HG02763 (cell line): ENCODE results near the gene XXYLT1.

Experiments
- ATAC-seq: cut with Tn5 transposase; IDR thresholded peaks from one replicate; pipeline ENCODE4 v1.9.1; 2021; ENCODE audit warnings: mild to moderate bottlenecking, moderate library complexity; ENCODE audit not compliant: unreplicated experiment

XXYLT1 gene

DNA sequence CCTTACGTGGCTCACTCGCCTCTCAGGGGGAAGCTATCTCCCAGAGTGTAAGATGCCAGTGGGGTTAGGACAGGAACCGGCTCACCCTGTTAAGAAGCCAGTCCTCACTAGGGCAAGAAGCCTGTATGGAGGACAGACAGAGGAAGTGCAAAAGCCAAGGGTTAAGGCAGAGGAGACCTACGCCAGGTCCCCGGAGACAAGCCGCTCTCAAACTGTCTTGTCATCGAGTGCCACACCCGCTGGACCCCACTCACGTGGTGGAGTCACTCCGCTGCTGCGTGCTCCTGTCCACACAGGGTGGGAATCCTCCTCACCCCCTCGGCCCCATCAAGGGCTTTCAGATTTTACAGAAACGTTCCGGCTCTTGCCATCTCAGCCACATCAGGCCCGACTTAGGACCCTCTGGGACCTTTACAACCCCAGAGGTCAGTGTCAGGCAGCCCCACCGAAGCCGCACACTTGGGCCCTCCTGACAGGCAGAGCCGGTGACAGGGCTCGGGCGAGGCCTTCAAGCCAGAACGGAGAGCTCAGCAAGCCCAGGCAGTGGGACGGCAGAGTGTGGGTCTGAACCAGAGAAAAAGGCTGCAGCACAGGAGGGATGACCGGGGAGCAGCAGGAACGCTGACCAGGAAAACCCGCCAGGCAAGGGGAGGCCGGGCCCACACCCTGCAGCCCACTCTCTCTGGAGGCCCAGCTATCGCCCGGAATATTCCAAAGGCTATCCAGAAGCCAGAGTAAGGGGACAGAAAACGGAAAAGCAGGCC lies 61.7 kb downstream of the XXYLT1 start:
- no peak for ATAC-seq

DNA sequence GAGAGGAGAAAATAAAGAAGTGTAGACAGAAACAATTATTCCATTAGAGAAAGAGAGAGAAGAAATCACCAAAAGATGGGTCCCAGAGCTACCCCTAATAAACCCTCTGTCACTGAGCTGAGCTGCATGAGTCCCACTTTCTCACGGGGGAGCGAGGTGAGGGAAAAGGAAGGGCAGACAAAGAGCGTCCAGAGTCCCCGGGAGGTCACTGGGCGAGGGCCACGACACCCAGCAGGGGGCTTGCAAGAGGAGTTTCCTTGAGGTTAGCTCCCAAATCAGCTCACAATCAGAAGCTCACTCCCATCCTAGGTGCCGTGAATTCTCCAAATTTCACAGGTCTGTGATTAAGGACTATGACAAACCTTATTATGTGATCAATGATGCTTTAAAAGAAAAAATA lies 62.3 kb downstream of the XXYLT1 start:
- no peak for ATAC-seq

DNA sequence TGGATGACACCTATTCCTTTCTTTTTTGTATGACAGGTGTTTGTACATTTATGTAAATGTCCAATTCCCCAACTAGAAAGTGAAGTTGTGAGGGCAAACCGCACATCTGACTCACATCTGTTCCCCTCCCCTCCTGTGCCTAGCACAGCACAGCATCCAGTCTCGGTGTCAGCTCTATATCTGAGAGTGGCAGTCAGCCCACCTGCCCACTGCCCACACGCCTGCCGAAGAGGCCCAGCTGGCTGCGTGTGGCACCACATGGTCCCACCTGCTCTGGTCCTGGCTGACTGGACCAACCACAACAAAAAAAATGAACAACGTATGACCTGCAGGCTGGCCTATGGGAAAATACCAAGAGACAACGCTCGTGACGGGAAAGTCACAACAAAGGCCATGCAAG lies 62.8 kb downstream of the XXYLT1 start:
- ATAC-seq: peak; percentile 87

DNA sequence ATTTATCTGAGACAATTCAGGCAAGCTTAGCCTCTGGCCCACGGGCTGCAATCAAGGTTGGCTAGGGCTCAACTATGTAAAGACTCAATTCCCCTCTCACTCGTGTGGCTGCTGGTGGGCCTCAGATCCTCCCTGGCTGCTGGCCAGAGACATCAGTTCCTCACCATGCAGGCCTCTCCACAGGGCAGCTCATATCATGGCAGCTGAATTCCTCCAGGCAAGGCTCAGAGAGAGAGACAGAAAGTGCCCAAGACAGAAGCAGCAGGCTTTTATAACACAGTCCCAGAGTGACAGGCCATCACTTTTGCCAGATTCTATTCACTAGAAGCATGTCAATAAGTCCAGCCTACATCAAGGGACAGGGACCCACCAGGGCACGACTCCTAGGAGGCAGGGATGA lies 63.2 kb downstream of the XXYLT1 start:
- peak; percentile 24 for ATAC-seq

DNA sequence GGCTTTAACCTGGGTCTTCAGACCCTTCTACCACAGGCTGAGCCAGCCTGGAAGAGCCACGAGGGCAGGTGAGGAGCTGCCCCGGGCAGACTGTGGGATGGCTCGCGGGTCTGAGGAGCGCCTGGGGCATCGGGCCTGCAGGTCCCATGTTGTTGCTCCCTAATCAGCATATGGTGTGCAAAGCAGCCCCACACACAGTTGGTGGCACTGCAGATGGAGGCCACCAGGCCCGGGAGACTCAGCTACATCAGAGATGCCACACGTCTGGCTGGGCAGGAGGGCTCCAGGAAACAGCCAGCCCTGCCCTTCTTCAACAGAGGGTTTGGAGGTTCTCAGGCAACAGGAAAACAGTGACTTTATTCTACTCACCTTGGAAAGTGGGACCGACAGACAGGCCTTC lies 63.9 kb downstream of the XXYLT1 start:
- no peak for ATAC-seq

DNA sequence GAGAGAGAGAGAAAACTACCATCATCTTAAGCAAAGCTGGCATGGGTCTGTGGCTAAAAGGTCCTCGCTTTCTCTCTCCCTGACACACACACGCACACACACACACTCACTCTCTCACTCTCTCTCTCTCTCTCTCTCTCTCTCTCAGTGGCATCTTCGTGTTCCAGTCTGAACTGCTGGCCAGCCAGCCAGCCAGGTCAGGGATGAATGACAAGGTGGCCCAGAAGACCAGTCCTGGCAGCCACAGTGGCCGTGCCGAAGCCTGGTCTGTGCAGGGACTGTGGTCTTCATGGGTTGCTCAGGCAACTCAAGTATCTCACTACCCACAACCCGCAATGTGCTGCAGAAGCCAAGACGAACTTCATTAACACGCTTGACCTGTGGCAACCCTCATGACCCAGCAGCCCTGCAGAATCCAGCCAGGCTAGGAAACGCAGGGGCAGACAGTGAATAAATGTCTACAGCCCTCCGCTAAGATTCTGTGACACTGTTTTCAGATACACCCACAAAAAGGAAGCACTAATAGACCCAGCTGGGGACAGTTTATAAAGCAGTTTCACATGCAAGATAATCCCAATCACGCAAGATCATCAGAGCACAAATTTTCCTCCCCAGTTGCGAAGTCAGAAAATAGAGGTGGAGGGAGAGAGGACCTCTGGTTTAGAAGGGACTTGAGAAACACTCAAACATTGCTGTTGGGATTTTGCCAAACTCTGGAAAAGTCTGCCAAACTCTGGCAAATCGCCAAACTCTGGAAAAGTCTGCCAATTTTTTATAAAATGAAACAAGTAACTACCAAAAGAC lies 66.4 kb downstream of the XXYLT1 start:
- ATAC-seq: no peak

DNA sequence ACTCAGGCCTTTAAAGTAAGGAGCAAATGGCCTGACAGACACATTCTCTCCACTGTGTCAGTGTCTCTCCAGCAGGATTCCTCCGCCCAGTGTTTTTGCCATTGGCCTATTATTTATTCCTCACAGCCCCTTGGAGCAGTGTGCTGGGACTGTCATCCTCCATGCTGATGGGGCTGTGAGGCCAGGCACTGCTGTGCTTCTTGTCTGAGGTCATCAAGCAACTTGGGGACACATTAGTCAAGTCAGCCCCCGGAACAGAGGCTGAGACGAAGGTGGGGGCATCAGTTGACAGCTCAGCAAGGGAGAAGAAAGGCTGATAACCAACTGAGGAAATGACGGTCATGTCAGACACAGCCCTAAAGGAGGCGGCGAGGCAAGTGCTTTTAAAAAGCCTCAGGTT lies 67.4 kb downstream of the XXYLT1 start:
- no peak for ATAC-seq

DNA sequence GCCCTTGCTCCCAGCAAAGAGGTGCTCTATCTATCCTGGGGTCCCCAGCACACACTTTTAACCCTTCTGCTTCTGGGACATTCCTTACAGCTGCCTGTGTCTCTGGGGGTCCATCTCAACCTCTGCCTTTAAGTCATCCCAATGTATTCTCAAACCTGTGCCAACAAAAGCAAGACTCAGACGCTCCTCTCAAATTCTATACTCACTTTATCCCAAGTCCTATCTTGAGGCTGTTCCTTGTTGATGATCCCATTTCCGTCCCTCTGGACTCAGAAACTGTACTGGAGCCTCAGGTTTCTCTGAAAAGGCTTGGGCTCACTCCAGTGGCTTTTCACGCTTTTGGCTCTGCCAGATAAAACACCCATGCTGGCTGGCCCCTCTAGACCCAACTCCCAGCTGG lies 69.7 kb downstream of the XXYLT1 start:
- no peak for ATAC-seq

DNA sequence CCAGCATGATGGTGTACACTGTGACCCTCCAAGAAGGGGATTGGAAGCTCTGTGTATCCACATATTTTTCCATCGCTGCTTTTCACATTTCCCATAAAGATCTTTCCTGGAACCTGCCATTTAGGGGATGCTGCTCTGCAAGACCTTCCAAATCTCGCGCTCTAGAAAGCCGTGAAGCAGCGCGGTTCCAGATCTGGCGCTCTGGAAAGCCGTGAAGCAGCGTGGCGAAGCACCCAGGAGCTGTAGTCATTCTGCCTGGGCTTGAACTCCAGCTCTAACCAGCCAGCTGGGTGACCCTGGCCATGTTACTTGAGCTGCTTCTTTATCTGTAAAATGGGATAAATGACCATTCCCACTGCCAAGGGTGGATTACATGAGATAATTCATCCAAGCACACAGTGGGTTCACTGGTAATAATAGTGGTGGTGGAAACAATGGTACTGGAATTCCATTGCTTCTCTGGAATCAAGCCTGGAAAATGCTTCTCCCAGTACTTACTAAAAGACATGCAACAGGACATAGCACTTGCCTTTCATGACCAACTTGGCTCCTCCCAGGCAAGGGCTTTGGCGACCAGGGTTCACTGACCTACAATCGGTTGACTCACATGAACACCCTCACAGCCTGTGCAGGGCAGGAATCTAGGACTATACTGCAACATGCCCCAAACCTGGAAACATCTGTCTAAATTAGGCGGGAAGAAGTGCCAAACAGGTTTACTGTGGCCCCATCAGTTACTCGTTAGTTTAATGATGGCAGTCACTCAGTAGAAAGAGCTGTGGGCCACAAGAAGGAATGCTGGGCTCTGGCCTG lies 70.7 kb downstream of the XXYLT1 start:
- ATAC-seq: no peak

DNA sequence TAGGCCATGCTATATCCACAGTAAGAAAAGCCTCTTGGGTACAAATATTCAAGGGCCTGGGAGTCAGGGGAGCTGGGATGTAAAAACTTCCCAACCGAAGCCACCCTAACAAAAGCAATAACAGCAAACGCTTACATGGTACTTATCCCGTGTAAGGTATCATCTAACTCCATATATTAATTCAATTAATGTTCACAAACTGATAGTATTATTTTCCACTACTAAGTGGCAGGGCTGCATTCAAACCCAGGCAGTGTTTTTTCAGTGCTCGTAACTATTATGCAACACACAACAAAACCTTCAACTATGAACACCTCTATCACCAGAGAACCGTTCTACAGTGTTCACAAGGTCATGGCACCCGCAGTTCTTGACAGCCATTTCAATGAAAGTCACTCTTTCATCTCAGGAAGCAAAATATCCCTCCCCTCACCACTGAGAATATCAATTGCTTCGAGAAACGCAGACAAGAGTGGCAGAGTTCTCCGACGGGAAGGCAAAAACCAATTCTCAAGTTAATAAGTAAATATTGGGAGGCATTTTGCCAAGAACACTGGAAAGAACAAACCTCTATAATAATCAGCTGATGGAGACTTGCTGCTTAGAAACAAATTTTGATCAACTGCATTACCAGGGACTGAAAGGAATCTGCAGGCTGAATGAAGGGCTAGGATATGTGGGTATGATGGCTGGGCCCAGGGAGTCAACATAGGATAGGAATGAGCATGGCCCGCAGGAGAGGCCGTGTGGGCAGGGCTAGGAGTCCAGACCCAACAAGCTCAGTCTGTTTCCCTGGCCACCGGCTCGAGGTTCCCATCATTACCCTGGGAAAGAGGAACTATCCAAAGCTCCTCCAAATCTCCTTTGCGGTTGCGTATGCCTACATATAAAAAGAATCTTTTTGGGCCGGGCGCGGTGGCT lies 72.3 kb downstream of the XXYLT1 start:
- no peak for ATAC-seq

DNA sequence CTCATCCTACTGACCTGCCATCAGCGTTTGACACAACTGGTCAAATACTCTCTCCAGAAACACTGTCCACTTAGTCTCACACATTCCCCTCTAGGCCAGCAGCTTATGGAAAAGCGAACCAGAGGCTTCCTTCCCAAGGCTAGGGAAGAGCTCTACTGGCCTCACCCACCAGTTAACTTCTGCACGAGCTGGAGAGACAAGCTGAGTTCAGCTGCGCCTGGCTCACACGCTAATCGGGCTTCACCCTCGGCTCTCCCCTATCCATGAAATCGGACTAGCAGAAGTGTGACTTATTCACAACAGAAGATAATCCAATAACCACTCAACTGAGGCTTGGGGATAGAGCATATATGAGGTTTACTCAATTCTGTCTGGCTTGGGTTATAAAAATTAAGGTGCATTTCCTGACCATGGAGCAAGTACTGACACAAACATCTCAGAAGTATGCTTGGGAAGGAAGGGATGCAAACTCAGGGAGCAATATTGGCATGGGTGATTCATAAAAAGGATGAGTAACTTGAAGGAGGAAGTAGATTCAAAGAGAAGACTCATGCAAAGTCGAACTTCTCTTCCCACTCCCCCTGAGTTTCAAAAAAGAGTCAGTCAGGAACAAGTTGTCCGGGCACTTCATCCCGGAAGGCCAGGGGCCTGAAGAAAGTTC lies 73.1 kb downstream of the XXYLT1 start:
- ATAC-seq: no peak

DNA sequence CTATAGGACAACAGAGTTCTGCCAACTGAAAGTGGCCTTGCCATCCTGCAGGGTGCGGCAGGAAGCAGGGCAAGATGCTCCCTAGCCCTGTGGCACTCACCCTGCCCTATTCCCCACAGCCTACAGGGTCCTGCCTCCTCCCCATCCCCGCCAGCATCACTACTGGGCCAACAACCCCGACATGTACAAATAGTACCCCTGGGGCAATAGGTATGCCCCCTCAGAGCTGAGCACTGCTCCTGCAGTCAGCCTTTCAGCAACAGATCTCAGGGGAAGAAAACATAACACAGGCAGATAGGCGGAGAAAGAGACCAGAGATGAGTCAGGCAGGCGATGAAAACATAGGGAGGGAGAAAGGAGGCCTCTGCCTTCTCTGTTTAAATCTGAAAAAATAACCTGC lies 74.7 kb downstream of the XXYLT1 start:
- no peak for ATAC-seq

DNA sequence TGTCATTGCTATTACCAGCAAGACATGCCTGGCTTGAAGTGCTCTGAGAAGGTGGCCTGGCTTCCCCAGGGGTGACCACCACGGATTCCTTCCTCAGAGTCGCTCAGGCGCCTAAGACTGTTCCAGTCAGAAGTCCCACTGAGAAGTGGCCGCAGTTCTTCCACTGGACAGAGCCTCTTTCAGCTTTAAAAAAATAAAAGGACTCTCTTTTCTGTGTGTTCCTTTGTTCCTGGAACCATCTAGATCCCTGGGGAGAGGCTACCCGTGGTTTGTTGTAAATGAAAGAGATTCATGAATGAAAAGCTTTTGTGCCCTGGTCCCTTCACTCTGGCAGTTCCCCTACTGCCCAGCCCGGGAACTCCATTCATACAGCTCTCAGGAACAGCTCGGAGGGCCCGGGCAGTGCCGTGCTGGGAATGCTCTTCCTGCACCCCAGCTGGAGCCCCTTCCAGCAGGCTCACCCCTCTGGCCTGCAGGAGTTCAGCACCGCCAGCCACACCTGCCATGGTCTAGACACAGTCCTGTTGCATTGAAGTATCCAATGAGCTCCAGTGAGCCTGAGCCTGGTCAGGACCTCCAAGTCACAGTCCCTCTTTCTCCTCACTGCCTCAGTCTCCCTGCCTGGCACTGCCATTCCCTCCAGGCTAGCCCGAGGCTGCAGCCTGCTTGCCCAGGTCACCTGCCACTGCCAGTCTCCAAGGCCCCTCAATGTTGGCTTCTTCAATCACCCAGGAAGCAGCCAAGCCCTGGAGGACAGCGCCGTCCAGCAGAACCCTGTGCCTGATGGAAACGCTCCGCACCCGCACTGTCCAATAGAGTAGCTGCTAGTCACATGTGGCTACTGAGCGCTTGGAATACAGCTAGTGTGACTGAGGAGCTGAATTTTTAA lies 75.4 kb downstream of the XXYLT1 start:
- no peak for ATAC-seq

DNA sequence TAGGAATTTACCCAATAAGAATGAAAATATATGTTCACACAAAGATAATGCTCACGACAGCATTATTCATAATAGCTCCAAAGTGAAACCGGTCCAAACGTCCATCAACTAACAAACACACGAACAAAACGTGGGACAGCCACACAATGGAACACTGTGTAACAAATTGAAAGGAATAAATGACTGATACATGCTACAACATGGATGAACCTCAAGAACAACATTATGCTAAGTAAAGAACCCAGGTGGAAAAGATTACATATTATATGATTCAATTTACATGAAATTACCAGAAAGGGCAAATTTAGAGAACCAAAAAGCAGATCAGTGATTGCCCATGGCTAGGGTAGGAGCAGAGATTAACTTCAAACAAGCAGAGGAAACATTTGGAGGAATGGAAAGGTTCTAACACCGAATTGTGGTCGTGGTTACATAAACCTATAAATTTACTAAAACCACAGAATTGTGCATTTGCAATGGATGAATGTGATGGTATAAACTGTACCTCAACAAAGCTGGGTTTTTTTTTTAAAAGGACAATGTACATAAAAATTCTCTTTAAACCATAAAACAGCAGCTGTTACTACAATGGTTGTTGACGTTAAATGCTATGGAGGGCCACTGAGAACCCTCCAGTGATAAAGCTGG lies 76.3 kb downstream of the XXYLT1 start:
- ATAC-seq: no peak

DNA sequence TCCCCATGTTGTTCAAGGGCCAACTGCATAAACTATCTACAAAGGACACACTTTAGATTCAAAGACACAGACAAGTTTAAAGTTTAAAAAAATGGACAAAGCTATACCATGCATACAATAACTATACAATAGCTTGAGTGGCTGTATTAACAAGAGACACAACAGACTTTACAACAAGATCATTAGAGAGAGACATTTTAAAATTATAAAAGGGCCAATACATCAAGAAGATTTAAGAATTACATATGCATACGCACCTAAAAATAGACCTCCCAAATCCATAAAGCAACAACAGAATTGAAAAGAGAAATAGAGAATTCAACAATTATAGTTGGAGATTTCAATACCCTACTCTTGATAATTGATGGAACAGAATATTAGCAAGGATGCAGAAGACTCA lies 79.4 kb downstream of the XXYLT1 start:
- ATAC-seq: no peak

DNA sequence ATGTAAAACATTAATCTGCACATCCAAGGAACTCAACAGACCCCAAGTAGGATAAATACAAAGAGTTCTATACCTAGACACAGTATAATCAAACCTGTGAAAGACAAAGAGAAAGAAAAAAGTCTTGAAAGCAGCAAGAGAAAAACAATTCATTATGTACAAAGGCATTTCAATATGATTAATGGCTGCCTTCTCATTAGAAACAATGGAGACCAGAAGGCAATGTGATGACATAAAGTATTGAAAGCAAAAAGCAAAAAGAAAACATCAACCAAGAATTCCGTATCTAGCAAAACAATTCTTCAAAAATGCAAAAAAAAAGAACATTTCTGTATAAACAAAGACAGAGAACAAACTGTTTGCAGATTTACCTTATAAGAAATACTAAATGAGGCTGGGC lies 81.1 kb downstream of the XXYLT1 start:
- no peak for ATAC-seq

DNA sequence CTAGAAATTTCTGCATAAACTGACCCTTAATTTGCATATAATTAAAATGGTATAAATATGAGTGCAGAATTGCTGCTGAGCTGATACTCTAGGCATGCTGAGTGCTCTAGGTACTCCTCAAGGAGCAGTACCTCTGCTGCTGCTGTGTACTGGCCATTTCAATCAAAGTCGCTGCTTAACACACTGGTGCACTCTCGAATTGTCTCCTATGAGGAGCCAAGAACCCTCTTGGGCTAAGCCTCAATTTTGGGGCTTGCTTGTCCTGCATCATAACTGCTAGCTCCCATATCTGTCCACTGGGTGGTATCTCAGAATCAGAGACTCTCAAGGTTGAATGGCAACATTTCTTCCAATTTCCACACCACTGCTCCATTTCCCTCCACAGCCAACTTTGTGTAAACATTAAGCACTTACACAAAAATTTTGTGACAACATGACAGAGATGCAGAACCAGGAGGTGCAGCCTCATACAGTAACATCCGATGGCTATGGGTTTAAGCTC lies 82.5 kb downstream of the XXYLT1 start:
- ATAC-seq: no peak
